Fibroblast of skin of left biceps (primary cell): ENCODE measurements around the gene BACH1.
"Not testable (repeated sequence)": the region's sequence is repeated elsewhere in the genome, so short reads cannot be mapped to it uniquely, and the experiment has no call there.

Source experiments
- DNase-seq, 2 experiments: peaks; one replicate each; pipeline ENCODE4 v3.0.0-alpha.2; 2013; ENCODE audit warnings: low read depth in 2 of 2

BACH1 gene

GRCh38 chr21:29298348-29299045, at the start of gene BACH1:
Gene BACH1, plus strand, starts transcription at chr21:29298922. Its CDS starts 22,359 bp downstream, at chr21:29321281.
- peak; percentile 71 to 72 for DNase-seq

- not testable (repeated sequence) for DNase-seq
Observed at GRCh38 chr21:29249289-29249688, 49.4 kb upstream of the BACH1 start.

GRCh38 chr21:29250636-29251035, 48.1 kb upstream of the BACH1 start:
- no peak for DNase-seq

- DNase-seq = not testable (repeated sequence)
Observed at GRCh38 chr21:29253861-29254260, 44.9 kb upstream of the BACH1 start.

- no peak for DNase-seq
Observed at GRCh38 chr21:29254550-29254949, 44.2 kb upstream of the BACH1 start.

GRCh38 chr21:29256126-29256910, 42.4 kb upstream of the BACH1 start:
- no peak for DNase-seq

GRCh38 chr21:29257701-29258100, 41.0 kb upstream of the BACH1 start:
- DNase-seq = no peak

- peak; percentile 68 to 69 for DNase-seq
Observed at GRCh38 chr21:29258626-29259338, 39.9 kb upstream of the BACH1 start.

- DNase-seq = no peak
Observed at GRCh38 chr21:29260461-29260860, 38.3 kb upstream of the BACH1 start.

GRCh38 chr21:29261555-29262540, 36.9 kb upstream of the BACH1 start:
- DNase-seq = no peak

- DNase-seq = no peak
Observed at GRCh38 chr21:29264721-29265120, 34.0 kb upstream of the BACH1 start.

- no peak for DNase-seq
Observed at GRCh38 chr21:29265690-29266479, 32.8 kb upstream of the BACH1 start.

- DNase-seq = no peak
Observed at GRCh38 chr21:29267666-29268065, 31.1 kb upstream of the BACH1 start.

GRCh38 chr21:29271927-29272333, 26.8 kb upstream of the BACH1 start:
- DNase-seq = no peak

GRCh38 chr21:29277442-29277841, 21.3 kb upstream of the BACH1 start:
- no peak for DNase-seq

GRCh38 chr21:29279558-29279957, 19.2 kb upstream of the BACH1 start:
- DNase-seq = no peak

- not testable (repeated sequence) for DNase-seq
Observed at GRCh38 chr21:29281801-29282200, 16.9 kb upstream of the BACH1 start.

GRCh38 chr21:29287383-29287782, 11.3 kb upstream of the BACH1 start:
- DNase-seq = no peak

GRCh38 chr21:29288239-29288638, 10.5 kb upstream of the BACH1 start:
- DNase-seq = no peak

- DNase-seq = no peak
Observed at GRCh38 chr21:29289317-29289716, 9.4 kb upstream of the BACH1 start.
